ENCODE measurements around the gene CCNH.

The CCNH gene

GRCh38 chr5:87437724-87438123 is 25.0 kb upstream of the CCNH start:
- no peak overlapping the region for H3K4me3 ChIP-seq (ENCODE audit: low read depth, low read length)
- DNase-seq = no peak
- H3K27ac ChIP-seq = no peak overlapping the region
- in situ Hi-C loops (cut with HindIII; ENCODE audit: low pct_ligation_motif_present, low sequenced_read_pairs) = no loop called here
- H3K27me3 ChIP-seq (replicated peaks) = no peaks in the 10 kb centered on the region
- TF ChIP-seq CTCF (IDR thresholded peaks at IDR 0.05; ENCODE audit: low read depth, low read length, missing control alignments) = no peak
- H3K36me3 ChIP-seq (replicated peaks) = no peaks in the 10 kb centered on the region

- no peak for DNase-seq
- no peaks in the 10 kb centered on the region for H3K27me3 ChIP-seq (replicated peaks)
- in situ Hi-C loops (cut with HindIII; ENCODE audit: low pct_ligation_motif_present, low sequenced_read_pairs) = no loop called here
- H3K4me3 ChIP-seq (ENCODE audit: low read depth, low read length) = no peak overlapping the region
- no peak overlapping the region for H3K27ac ChIP-seq
- no peaks in the 10 kb centered on the region for H3K36me3 ChIP-seq (replicated peaks)
- no peak for TF ChIP-seq CTCF (IDR thresholded peaks at IDR 0.05; ENCODE audit: low read depth, low read length, missing control alignments)
Observed at GRCh38 chr5:87435144-87435694, 22.5 kb upstream of the CCNH start.

- DNase-seq = no peak
- Histone ChIP-seq H3K27me3 (replicated peaks) (no peaks in the 10 kb centered on the region), H3K4me3 (ENCODE audit: low read depth, low read length) (no peak overlapping the region), H3K27ac (no peak overlapping the region), H3K36me3 (replicated peaks) (no peaks in the 10 kb centered on the region)
- in situ Hi-C loops (cut with HindIII; ENCODE audit: low pct_ligation_motif_present, low sequenced_read_pairs) = no loop called here
- no peak for TF ChIP-seq CTCF (IDR thresholded peaks at IDR 0.05; ENCODE audit: low read depth, low read length, missing control alignments)
Observed at GRCh38 chr5:87434461-87434860, 21.7 kb upstream of the CCNH start.

- in situ Hi-C loops (cut with HindIII; ENCODE audit: low pct_ligation_motif_present, low sequenced_read_pairs) = no loop called here
- no peak overlapping the region for H3K4me3 ChIP-seq (ENCODE audit: low read depth, low read length)
Observed at GRCh38 chr5:87433945-87434344, 21.2 kb upstream of the CCNH start.

GRCh38 chr5:87432460-87432859 is 19.7 kb upstream of the CCNH start:
- no peak for DNase-seq

More at GRCh38 chr5:87433945-87434344, 21.2 kb upstream of the CCNH start:
- TF ChIP-seq CTCF (IDR thresholded peaks at IDR 0.05; ENCODE audit: low read depth, low read length, missing control alignments) = no peak
- no peaks in the 10 kb centered on the region for H3K36me3 ChIP-seq (replicated peaks)
- H3K27ac ChIP-seq = no peak overlapping the region
- no peak for DNase-seq
- no peaks in the 10 kb centered on the region for H3K27me3 ChIP-seq (replicated peaks)

More at GRCh38 chr5:87432460-87432859, 19.7 kb upstream of the CCNH start:
- H3K36me3 ChIP-seq (replicated peaks) = no peaks in the 10 kb centered on the region
- no peak for TF ChIP-seq CTCF (IDR thresholded peaks at IDR 0.05; ENCODE audit: low read depth, low read length, missing control alignments)
- in situ Hi-C loops (cut with HindIII; ENCODE audit: low pct_ligation_motif_present, low sequenced_read_pairs) = no loop called here
- no peak overlapping the region for H3K4me3 ChIP-seq (ENCODE audit: low read depth, low read length)
- H3K27me3 ChIP-seq (replicated peaks) = no peaks in the 10 kb centered on the region
- no peak overlapping the region for H3K27ac ChIP-seq

Data from brain microvascular endothelial cell (primary cell).